HTERT RPE-1 (cell line): Measurements from ENCODE around the gene TDRD12.
"Not testable (repeated sequence)": the region's sequence is repeated elsewhere in the genome, so short reads cannot be mapped to it uniquely, and the experiment has no call there.

Experiments
- in situ Hi-C: fragments of 300-500 bp; cut with MboI; formaldehyde crosslinking; loops from 4 replicates; pipeline ENCODE4 v1.14.3; 2020; ENCODE audit warnings: low sequenced_read_pairs

The TDRD12 gene

GRCh38 chr19:32744555-32745325 is 25.2 kb downstream of the TDRD12 start:
- in situ Hi-C loops, result no loop called here

- in situ Hi-C loops, result not testable (repeated sequence)
These were observed 26.2 kb downstream of the TDRD12 start for GRCh38 chr19:32745594-32746251.

GRCh38 chr19:32746631-32747196 is 27.1 kb downstream of the TDRD12 start:
- in situ Hi-C loops, result not testable (repeated sequence)

GRCh38 chr19:32748497-32748896 is 28.9 kb downstream of the TDRD12 start:
- in situ Hi-C loops, result no loop called here

GRCh38 chr19:32748948-32749347 is 29.4 kb downstream of the TDRD12 start:
- in situ Hi-C loops, result no loop called here

GRCh38 chr19:32749361-32749760 is 29.8 kb downstream of the TDRD12 start:
- in situ Hi-C loops, result no loop called here

GRCh38 chr19:32750441-32751055 is 31.0 kb downstream of the TDRD12 start:
- in situ Hi-C loops, result no loop called here

- in situ Hi-C loops, result no loop called here
These were observed 31.5 kb downstream of the TDRD12 start for GRCh38 chr19:32751066-32751465.

GRCh38 chr19:32757189-32757588 is 37.6 kb downstream of the TDRD12 start:
- in situ Hi-C loops, result no loop called here

- in situ Hi-C loops, result not testable (repeated sequence)
These were observed 45.8 kb downstream of the TDRD12 start for GRCh38 chr19:32765365-32765764.

- in situ Hi-C loops, result no loop called here
These were observed 48.5 kb downstream of the TDRD12 start for GRCh38 chr19:32767951-32768679.

GRCh38 chr19:32771596-32771995 is 52.0 kb downstream of the TDRD12 start:
- in situ Hi-C loops, result no loop called here

- in situ Hi-C loops, result no loop called here
These were observed 53.6 kb downstream of the TDRD12 start for GRCh38 chr19:32773126-32773525.

GRCh38 chr19:32779082-32779481 is 59.5 kb downstream of the TDRD12 start:
- in situ Hi-C loops, result no loop called here

- in situ Hi-C loops, result no loop called here
These were observed 61.7 kb downstream of the TDRD12 start for GRCh38 chr19:32781280-32781679.

- in situ Hi-C loops, result not testable (repeated sequence)
These were observed 62.5 kb downstream of the TDRD12 start for GRCh38 chr19:32782089-32782488.

- in situ Hi-C loops, result not testable (repeated sequence)
These were observed 67.7 kb downstream of the TDRD12 start for GRCh38 chr19:32787161-32787813.

GRCh38 chr19:32787895-32788294 is 68.3 kb downstream of the TDRD12 start:
- in situ Hi-C loops, result not testable (repeated sequence)

GRCh38 chr19:32789429-32789828 is 69.9 kb downstream of the TDRD12 start:
- in situ Hi-C loops, result no loop called here

- in situ Hi-C loops, result no loop called here
These were observed 78.6 kb downstream of the TDRD12 start for GRCh38 chr19:32798201-32798600.
